GM12865 (cell line): ENCODE measurements around the gene SLC48A1.

ENCODE experiments used
- DNase-seq: peaks from one replicate; pipeline ENCODE4 v3.0.0; 2010; ENCODE audit warnings: low read depth
- H3K4me3 ChIP-seq: 2 replicates; pipeline ENCODE4 v1.5.1; 2011; ENCODE audit warnings: mild to moderate bottlenecking, low read depth, low read length, control low read depth
- TF ChIP-seq, protein P1 (sequence below): IDR thresholded peaks from 2 replicates; pipeline ENCODE4 v1.5.1; 2011; ENCODE audit warnings: low read length, control low read depth, low read depth, inconsistent platforms; ENCODE audit not compliant: insufficient read depth; ENCODE audit errors: missing control alignments

SLC48A1 gene

DNA sequence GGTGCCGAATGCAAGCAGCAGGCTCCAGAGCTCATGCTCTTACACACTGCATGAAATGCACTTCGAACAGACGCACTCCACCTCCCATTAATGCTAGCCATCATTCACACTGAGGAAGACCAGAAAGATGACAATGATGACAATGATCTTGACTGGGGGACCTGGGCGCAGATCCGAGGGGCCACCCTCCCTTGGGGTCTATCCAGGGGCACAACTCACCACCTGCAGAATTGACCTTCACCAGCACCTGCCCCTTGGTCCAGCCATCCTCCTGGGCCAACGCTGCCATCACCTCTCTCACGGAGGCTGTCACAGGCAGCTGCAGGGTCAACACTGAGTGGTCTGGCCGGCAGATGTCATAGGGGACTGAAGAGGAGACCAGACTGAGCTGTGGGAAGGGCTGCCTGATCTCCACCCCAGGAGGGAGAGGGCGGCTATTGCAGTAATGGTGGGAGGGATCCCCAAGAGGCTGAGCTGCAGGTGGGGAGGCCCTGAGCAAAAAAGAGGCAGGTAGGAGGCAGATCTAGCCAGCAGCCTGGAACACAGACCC lies 29.7 kb upstream of the SLC48A1 start:
- TF ChIP-seq, protein P1, sequence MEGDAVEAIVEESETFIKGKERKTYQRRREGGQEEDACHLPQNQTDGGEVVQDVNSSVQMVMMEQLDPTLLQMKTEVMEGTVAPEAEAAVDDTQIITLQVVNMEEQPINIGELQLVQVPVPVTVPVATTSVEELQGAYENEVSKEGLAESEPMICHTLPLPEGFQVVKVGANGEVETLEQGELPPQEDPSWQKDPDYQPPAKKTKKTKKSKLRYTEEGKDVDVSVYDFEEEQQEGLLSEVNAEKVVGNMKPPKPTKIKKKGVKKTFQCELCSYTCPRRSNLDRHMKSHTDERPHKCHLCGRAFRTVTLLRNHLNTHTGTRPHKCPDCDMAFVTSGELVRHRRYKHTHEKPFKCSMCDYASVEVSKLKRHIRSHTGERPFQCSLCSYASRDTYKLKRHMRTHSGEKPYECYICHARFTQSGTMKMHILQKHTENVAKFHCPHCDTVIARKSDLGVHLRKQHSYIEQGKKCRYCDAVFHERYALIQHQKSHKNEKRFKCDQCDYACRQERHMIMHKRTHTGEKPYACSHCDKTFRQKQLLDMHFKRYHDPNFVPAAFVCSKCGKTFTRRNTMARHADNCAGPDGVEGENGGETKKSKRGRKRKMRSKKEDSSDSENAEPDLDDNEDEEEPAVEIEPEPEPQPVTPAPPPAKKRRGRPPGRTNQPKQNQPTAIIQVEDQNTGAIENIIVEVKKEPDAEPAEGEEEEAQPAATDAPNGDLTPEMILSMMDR, result no peak
- no peak overlapping the region for H3K4me3 ChIP-seq
- no peak for DNase-seq

DNA sequence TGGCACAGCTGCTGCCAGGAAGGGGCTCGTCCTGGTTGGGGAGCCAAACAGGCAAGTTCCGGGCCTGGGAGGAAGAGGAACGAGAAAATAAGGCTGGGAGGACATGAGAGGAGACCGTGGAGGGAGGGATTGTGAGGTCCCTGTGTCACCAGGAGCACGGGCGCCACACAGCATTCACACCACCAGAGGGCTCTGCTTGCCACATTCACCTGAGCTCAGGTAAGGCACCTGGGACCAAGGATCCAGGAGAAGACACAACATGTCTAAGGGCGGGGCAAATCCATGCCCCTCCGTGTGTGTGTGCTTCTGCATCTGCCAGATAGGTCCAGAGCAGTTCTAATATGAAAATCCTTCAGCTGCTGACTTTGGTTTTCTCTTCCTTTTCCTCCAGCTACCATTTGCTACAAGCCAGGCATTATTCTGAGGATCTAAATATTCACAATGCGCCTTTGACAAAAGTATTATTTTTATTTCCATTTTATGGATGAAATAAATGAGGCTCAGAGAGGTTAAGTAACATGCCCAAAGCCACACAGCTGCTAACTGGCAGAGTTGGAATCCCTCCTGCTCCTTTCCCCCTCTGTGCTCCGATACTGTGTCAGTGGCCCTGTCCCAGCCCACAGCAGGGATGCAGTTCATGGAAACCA lies 28.9 kb upstream of the SLC48A1 start:
- TF ChIP-seq, protein P1, result peak; percentile 59
- peak; percentile 49 for DNase-seq
- no peak overlapping the region for H3K4me3 ChIP-seq

DNA sequence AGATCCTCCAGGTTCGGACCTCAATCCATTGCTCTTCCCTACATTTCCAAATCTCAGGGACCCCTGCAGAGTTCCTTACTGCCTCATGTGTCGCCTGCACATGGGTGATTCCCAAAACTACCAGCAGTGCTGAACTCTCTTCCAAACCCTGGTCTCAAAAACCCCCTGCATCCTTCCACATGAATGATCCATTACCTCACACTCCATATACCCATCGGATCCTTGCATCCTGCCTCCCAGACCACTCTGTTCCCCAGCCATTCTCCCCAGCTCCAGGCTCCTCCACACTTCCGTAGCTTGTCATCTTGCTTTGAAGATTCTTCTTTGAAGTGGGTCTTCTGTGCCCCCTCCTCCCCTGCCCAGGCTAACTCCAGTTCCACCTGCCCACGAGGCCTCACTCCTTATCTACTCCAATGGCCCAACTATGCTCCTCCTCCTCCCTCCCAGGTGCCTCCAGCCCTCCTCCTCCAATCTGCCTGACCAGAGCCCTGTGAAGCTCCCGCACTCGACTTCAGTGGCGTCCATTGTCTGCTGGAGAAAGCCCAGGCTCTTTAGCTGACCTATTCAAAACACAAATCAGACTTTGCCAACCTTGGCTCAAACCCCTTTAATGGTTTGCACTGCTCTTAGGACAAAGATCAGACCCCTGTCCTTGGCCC lies 28.1 kb upstream of the SLC48A1 start:
- TF ChIP-seq, protein P1, result no peak
- no peak overlapping the region for H3K4me3 ChIP-seq
- no peak for DNase-seq

DNA sequence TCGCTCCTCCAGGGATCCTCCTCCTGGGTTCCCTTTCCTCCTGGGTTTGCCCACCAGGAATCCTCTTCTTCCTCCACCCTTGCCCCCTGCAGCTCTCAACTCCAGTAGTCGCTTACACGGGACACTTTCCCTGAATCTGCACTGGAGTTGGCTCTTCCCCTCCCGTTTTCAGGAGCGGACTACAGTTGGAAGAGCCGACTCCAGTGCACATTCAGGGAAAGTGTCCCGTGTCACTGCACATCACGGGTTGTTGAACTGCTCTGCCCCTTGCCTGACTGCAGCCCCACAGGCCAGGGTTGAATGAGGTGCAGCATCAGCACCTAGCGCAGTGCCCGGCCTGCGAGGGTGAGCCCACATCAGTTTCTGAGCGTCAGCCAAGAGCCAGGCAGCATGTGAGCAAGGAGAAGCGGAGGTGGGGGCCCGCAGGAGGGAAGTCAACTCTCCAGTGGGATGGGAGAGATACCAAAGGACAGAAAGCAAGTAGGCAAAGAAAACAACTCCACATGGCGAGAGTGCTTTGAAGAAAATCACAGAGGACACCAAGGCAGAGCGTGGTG lies 27.5 kb upstream of the SLC48A1 start:
- H3K4me3 ChIP-seq, result no peak overlapping the region
- DNase-seq, result no peak
- TF ChIP-seq, protein P1, result no peak

DNA sequence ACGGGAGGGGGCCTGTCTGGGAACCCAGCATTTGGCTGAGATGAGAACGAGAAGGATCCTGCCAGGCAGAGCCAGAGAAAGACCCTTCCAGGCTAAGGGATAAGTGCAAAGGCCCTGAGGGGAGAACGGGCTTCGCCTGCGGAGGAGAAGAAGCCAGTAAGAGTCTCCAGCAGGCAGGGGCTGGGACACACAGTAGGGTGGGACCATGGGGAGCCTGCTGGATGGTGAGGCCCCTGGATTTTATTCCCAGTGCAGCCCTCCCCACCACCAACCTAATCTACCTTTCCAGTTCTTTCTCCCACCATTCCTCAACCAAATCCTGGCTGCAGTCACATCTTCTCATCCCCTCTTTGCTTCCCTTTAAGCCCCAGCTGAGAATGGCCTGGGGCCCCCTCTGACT lies 27.0 kb upstream of the SLC48A1 start:
- no peak for DNase-seq

DNA sequence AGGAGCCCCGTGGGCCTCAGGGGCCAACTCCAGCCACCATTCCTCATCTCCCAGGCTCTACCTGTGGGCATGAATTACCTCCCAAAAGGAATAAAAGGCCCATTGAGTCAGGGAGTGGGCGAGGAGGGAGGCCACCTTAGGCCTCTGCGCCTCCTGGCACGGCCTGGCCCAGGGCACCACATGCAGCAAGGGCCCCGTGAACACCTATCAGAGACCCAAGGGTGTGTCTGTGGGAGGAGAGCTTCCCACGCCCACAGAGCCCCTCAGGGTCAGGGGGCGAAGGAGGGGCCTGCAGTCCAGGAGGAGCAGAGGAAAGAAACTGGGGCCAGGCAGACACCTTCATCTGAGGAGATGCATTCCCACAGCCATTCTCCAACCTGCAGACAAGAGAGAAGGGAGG lies 26.5 kb upstream of the SLC48A1 start:
- TF ChIP-seq, protein P1, result no peak
- no peak overlapping the region for H3K4me3 ChIP-seq
- no peak for DNase-seq

More for the DNA sequence above, 27.0 kb upstream of the SLC48A1 start:
- H3K4me3 ChIP-seq, result no peak overlapping the region
- TF ChIP-seq, protein P1, result no peak
